Endothelial cell of hepatic sinusoid (primary cell): ENCODE data around the gene PTDSS2.
"Not testable (repeated sequence)": the region's sequence is repeated elsewhere in the genome, so short reads cannot be mapped to it uniquely, and the experiment has no call there.

Source experiments
- in situ Hi-C: cut with HindIII; loops from 2 replicates; pipeline ENCODE4 v1.10.0; 2017; ENCODE audit warnings: low sequenced_read_pairs

Gene PTDSS2

GRCh38 chr11:413120-414081 is 36.7 kb upstream of the PTDSS2 start:
- in situ Hi-C loops, result no loop called here

- in situ Hi-C loops, result no loop called here
Observed at GRCh38 chr11:414318-414857, 35.7 kb upstream of the PTDSS2 start.

DNA sequence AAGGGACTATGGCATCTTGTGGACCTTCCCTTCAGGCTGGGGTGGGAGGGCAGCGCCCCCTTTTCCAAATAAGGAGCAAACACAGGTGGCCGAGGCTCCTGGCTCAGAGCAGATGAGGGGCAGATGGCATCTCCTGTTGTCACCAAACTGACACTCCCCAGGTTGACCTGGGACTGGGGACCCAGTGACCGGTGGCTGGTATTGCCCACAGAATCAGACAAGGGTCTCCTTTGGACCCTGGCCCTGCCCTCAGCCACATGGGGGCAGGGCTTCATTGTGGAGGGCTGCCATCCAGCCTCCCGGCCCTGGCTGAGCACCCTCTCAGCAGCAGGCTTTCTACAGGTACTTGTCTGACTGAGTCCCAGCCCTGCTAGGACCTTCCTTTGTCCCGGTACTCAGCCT is 34.4 kb upstream of the PTDSS2 start:
- in situ Hi-C loops, result no loop called here

GRCh38 chr11:416051-416756 is 33.9 kb upstream of the PTDSS2 start:
- in situ Hi-C loops, result no loop called here

DNA sequence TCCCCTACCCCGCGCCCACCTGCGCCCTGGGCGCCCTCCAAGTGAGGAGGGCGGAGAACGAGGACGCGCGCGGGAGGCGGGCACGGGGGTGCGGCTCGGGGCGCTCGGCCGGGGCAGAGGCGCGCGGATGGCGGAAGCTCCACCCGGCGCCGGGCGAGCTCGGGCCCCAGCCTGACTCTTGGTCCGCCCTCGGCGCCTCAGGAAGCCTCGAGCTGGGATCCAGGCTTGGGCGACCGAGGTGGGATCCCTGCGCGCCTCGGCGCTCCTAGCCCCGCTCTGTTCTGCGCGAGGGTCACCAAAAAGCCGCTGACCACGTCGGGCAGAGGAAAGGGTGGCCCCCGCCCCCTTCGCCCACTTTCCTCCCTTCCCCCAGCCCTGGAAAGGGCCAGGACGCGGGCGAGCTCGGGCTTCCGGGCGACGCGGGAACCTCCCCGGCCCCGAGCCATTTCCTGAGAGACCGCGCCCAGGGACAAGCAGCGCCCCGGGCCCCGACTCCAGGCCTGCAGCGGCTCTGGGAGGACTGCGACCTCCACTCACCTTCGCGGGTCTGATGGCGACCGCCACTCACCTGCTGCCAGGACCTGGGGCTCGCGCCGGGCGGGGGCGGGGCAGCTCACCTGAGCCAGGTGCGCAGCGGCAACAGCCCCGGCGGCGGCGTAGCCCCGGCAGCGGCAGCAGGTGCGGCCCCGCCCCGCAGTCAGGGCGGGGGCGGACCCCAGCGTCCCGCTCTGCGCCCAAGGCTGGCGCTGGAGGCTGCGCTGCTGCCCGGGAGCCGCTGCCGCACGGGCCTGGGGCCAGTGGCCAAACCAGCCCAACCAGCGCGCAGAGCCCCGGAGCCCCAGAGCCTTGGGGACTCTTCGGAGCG is 33.1 kb upstream of the PTDSS2 start:
- in situ Hi-C loops, result no loop called here

GRCh38 chr11:417652-418342 is 32.3 kb upstream of the PTDSS2 start:
- in situ Hi-C loops, result no loop called here

DNA sequence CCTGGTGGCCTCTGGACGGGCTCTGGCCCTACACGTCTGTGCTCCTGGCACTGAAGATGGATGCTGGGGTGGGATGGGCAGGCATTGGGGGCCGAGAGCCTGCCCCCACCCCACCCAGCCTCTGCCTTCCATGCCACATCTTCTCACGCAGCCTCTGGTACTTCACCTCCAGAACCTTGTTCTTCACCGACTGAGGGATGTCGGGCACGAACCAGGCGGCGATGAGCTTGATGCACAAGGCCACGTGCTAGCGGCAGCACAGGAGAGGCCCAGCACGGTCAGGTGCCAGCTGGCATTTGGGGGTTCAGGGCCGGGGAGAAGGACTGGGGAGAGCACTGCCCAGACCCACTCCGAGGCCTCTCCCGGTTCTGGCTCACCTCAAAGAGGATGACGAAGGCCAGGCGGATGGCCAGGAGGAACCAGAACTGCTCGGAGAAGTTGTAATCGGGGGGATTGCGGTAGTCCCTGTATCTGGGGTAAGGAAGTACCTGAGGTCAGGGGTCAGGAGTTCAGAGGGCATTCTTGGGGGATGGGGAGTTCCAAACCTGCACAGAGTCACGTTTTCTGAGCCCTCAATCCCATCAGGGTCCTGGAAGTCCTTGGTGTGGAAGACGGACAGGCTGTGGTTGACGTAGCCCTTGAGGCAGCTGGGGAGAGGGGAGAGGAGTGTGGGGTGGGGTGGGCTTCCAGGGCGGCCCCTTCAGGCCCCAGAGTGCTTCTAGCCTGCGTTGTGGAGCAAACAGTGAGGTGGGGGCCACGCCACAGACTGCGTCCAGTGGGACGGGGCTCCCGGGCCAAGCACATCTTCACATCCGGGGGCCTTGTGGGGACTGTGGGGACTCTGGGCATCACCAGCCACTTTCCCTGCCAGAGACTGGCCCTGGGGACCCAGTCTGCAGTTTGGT is 31.5 kb upstream of the PTDSS2 start:
- in situ Hi-C loops, result no loop called here

GRCh38 chr11:419248-420005 is 30.7 kb upstream of the PTDSS2 start:
- in situ Hi-C loops, result no loop called here

DNA sequence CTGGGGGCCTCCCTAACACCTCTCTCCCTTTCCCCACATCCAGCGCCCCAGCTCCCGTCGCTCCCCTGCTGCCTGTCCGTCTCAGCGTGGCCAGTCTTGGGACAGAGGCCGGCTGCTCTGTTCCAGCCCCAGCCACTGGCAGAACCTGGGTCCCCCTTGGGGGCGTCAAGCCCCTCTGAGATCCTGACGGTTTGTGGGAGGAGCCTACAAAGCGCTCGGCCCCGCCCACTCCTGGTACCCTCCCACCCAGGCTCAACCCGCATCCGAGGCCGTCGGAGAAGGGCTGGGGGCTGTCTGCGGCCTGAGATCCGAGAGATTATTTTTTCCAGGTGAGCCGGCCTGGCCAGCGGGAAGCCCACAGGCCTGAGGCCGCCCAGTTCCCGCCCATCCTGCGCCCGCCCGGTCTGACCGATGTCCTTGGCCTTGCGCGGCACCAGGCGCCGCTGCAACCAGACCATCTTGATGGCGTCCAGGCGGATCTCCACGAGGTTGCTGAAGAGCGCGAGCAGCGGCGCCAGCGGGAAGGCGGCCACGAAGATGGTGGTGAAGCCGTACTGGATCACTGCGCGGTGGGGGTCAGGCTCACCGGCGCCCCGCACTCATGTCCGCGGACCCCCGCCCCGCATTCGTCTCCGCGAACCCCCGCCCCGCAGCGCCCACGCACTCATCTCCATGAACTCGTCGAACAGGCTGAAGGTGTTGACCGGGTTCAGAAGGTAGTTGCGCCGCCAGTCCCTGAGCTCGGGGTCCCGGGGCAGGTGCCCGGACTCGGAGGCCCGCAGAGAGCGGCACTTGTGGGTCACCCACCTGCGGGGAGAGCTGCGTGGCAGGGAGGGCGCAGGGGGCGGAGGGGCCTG is 29.8 kb upstream of the PTDSS2 start:
- in situ Hi-C loops, result no loop called here

GRCh38 chr11:420911-421321 is 29.2 kb upstream of the PTDSS2 start:
- in situ Hi-C loops, result no loop called here

- in situ Hi-C loops, result no loop called here
Observed at GRCh38 chr11:422249-422656, 27.8 kb upstream of the PTDSS2 start.

- in situ Hi-C loops, result no loop called here
Observed at GRCh38 chr11:424232-424631, 25.8 kb upstream of the PTDSS2 start.

- in situ Hi-C loops, result not testable (repeated sequence)
Observed at GRCh38 chr11:424766-425165, 25.3 kb upstream of the PTDSS2 start.

DNA sequence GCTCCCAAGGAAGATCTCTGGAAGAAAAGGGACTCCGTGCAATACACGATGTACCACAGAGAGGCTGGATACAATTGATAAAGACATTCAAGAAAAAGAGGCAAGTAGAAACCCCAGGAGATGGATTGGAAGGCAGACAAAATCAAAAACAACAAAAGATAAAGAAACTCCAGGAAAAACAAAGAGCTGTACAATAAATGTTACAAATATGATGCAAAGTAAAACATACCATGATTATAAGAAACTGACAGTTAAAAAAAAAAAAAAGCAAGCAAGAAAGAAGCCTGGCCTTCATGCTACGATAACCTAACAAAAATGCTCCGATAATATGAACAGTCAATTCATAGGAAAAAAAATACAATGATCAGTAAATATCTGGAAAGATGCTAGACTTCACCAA is 24.8 kb upstream of the PTDSS2 start:
- in situ Hi-C loops, result no loop called here

GRCh38 chr11:426851-427250 is 23.2 kb upstream of the PTDSS2 start:
- in situ Hi-C loops, result no loop called here

DNA sequence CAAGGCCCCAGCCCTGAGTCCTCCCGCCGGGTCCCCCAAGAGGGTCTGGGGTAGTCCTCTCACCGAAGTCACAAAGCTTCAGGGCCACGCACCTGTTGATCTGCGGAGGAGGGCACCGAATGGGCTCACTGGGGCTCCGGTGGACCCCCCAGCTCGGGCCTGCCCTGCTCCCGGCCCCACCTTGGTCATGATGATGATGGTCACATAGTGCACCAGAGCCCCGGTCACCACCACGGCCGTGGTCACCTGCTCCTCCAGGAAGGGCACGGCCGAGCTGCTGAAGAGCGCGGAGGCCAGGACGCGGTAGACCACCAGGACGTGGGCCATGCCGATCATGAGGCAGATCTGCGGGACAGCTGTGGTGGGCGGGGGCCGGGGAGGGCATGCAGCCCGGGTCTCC is 21.8 kb upstream of the PTDSS2 start:
- in situ Hi-C loops, result no loop called here

- in situ Hi-C loops, result no loop called here
Observed at GRCh38 chr11:429391-429790, 20.7 kb upstream of the PTDSS2 start.
